ENCODE data around the gene RASD1.

Gene RASD1

DNA sequence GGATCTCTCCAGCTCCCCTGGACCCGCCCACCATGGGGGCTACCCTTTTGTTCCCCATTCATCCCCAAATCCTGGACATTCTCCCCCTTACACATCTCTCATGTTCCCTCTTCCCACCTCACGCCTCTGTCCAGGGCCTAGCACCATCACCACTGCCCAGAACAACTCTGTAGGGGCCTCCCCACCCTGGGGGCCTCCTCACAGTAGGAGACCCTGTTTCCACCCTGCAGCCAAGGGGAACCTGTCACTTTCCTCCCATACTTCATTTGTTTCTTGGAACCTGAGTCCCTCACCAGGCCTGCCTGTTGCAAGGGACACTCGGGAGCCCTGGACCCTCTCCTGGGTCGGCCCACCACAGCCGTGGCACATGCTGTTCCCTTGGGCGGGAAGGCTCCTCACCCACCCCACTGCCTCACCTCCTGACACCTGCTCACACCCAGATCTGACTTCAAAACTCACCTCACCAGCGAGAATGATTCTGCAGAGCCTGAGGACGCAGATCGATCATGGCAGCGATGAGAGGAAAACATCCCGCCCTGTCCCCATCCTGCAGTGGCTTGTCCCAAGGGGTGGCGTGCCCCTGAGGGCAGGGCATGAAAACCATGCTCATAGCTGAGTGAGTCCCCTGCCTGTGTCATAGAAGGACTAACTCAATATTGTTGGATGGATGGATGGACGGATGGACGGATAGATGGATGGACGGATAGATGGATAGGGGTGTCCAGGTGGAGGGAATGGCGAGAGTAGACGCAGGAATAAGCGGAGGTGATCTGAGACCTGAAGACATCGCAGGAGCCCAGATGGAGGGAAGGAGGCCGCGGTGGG lies 6.8 kb upstream of the RASD1 start:
- no peak for ATAC-seq (replicated peaks)
- H3K36me3 Mint-ChIP-seq (ENCODE audit: insufficient read depth), result no peaks in the 10 kb centered on the region
- DNase-seq, result no peak
- H3K4me3 Mint-ChIP-seq, result peak overlapping the region in 1 of 2 donors; percentile 1
- no peaks in the 10 kb centered on the region for H3K9me3 Mint-ChIP-seq
- peaks cover 16 to 21% of the 10 kb centered on the region in 2 donors for H3K27me3 Mint-ChIP-seq
- H3K4me1 Mint-ChIP-seq (ENCODE audit: low read depth in 2 of 2), result no peaks in the 10 kb centered on the region
- peak overlapping the region in 1 of 2 donors; percentile 6 for H3K27ac Mint-ChIP-seq

DNA sequence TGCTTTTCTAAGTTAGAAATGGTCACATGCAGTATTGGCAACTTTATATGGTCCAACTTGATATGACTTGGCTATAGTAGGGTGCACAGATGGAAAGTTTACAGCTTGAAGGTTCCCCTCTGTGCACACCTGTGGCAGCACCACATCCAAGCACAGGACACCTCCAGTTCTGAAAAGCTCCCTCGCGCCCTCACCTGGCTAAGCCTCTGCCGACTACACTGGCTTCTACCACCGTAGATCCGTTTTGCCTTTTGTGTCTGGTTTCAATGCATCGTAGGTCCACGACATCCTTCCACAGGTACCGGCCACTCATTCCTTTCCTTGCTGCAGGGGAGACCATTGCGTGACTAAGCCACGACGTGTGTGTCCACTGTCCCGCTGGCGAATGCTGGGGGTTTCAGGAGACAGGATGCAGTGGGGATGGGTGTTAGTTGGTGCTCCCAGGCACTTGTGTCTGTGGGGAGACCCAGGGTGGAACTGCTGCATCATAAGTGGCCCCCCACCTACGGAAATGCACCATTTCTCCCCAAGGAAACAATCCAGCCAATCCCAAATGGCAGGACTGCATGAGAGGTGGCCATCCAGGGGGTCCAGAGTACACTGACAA lies 4.9 kb upstream of the RASD1 start:
- DNase-seq (peak in 1 of 3 experiments; percentile 9), ATAC-seq (replicated peaks) (no peak)

DNA sequence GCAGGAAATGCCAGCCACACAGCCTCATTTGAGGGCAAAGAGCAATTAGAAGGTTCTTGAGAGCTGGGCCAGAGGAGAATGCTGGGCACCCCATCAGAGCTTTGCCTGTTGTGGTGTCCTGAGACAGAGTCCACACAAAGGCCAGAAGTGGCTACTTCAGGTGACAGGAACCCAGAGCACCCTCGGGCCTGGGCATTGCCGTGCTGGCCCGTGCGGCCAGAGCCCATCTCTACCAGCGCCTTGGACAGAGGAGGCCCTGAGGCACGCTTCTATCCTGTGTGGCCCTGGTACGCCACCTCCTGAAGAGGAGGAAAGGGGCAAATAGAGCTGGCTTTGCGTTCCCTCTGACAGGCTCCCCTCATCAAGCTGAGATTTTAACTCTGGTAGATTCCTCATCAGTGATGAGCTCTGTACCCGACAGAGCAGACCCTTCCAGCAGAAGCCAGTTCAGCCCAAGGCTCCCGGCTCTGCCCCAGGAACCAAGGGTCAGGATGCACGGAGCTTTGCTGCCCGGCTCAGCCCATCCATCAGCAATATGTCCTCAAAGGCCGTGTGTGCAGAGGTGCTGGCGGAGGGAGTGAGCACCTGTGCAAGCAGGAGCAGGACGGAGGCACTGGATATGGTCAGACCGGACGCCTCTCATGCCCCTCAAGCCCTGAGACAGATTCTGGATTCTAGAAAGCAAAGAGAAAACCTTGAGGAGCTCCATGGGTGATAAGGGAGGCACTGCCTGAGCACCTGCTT lies 3.4 kb upstream of the RASD1 start:
- H3K27me3 Mint-ChIP-seq, result peaks cover 22 to 30% of the 10 kb centered on the region in 2 donors
- peaks cover 7 to 12% of the 10 kb centered on the region in 2 donors for H3K4me1 Mint-ChIP-seq (ENCODE audit: low read depth in 2 of 2)

More for the DNA sequence above, 4.9 kb upstream of the RASD1 start:
- no peak overlapping the region for H3K27ac Mint-ChIP-seq
- H3K36me3 Mint-ChIP-seq (ENCODE audit: insufficient read depth), result no peaks in the 10 kb centered on the region
- H3K4me1 Mint-ChIP-seq (ENCODE audit: low read depth in 2 of 2), result peaks cover 0 to 5% of the 10 kb centered on the region in 2 donors
- H3K27me3 Mint-ChIP-seq, result peaks cover 16 to 21% of the 10 kb centered on the region in 2 donors
- no peaks in the 10 kb centered on the region for H3K9me3 Mint-ChIP-seq
- no peak overlapping the region for H3K4me3 Mint-ChIP-seq

GRCh38 chr17:17498606-17499301 lies 2.6 kb upstream of the RASD1 start:
- no peaks in the 10 kb centered on the region for H3K9me3 Mint-ChIP-seq
- H3K4me3 Mint-ChIP-seq, result no peak overlapping the region
- peaks cover 7 to 12% of the 10 kb centered on the region in 2 donors for H3K4me1 Mint-ChIP-seq (ENCODE audit: low read depth in 2 of 2)
- peaks cover 22 to 30% of the 10 kb centered on the region in 2 donors for H3K27me3 Mint-ChIP-seq
- ATAC-seq (replicated peaks), result no peak
- no peak for DNase-seq
- H3K36me3 Mint-ChIP-seq (ENCODE audit: insufficient read depth), result peaks cover 4% of the 10 kb centered on the region
- peak overlapping the region in 1 of 2 donors; percentile 60 for H3K27ac Mint-ChIP-seq

More for the DNA sequence above, 3.4 kb upstream of the RASD1 start:
- DNase-seq (no peak), ATAC-seq (replicated peaks) (no peak)
- Mint-ChIP-seq H3K27ac (no peak overlapping the region), H3K9me3 (no peaks in the 10 kb centered on the region), H3K36me3 (ENCODE audit: insufficient read depth) (peaks cover 4% of the 10 kb centered on the region), H3K4me3 (no peak overlapping the region)

DNA sequence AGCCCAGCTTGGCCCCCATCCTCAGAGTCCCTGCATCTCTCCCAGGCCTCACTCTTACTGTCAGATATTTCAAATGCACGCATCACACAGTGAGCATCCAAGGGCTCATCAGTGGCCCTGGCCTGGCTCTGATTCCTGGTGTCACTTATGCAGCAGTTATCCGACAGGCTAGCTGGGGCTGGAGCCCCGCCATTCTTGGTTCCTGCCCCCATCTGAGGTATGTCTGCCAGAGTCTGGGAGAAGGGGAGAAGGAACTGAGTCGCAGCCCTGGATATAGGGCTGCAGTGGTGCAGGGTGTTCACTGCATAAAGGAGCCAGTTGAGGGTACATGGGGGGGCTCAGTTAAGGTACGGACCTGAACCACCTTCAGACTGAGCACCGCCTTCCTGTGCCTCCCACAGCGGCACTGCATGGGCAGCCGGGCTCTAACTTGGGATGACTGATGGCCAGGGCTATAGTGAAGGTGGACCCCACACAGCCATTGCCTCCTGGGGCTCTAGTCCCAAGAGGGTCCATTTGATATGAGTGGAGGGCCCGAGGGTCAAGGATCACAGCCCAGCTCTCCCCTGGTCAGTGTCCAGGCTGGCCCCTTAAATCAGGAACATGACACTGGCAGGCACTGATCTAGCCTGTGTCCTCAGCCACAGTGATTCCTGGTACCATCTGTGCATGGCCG lies 1.8 kb upstream of the RASD1 start:
- no peak for ATAC-seq (replicated peaks)
- peak overlapping the region in 1 of 2 donors; percentile 78 for H3K4me3 Mint-ChIP-seq

GRCh38 chr17:17497065-17497844 lies 1.1 kb upstream of the RASD1 start:
- no peaks in the 10 kb centered on the region for H3K9me3 Mint-ChIP-seq
- H3K4me1 Mint-ChIP-seq (ENCODE audit: low read depth in 2 of 2), result peaks cover 7 to 14% of the 10 kb centered on the region in 2 donors
- peaks cover 10 to 15% of the 10 kb centered on the region in 2 donors for H3K27me3 Mint-ChIP-seq
- H3K4me3 Mint-ChIP-seq, result peak overlapping the region; percentile 78 to 82
- DNase-seq (no peak), ATAC-seq (replicated peaks) (no peak)
- peaks cover 4% of the 10 kb centered on the region for H3K36me3 Mint-ChIP-seq (ENCODE audit: insufficient read depth)
- peak overlapping the region in 1 of 2 donors; percentile 58 for H3K27ac Mint-ChIP-seq

More for the DNA sequence above, 1.8 kb upstream of the RASD1 start:
- H3K36me3 Mint-ChIP-seq (ENCODE audit: insufficient read depth), result peaks cover 4% of the 10 kb centered on the region
- DNase-seq, result no peak
- peak overlapping the region in 1 of 2 donors; percentile 60 for H3K27ac Mint-ChIP-seq
- peaks cover 7 to 12% of the 10 kb centered on the region in 2 donors for H3K4me1 Mint-ChIP-seq (ENCODE audit: low read depth in 2 of 2)
- H3K27me3 Mint-ChIP-seq, result peaks cover 16 to 23% of the 10 kb centered on the region in 2 donors
- H3K9me3 Mint-ChIP-seq, result no peaks in the 10 kb centered on the region

- peaks cover 6 to 9% of the 10 kb centered on the region in 2 donors for H3K27me3 Mint-ChIP-seq
- H3K4me1 Mint-ChIP-seq (ENCODE audit: low read depth in 2 of 2), result peaks cover 7 to 14% of the 10 kb centered on the region in 2 donors
- H3K27ac Mint-ChIP-seq, result peak overlapping the region in 1 of 2 donors; percentile 64
- DNase-seq (peak in 1 of 3 experiments; percentile 15), ATAC-seq (replicated peaks) (peak; percentile 5)
- H3K4me3 Mint-ChIP-seq, result peak overlapping the region; percentile 78 to 82
- H3K9me3 Mint-ChIP-seq, result no peaks in the 10 kb centered on the region
- peaks cover 4% of the 10 kb centered on the region for H3K36me3 Mint-ChIP-seq (ENCODE audit: insufficient read depth)
These were observed 533 bp downstream of the RASD1 start for GRCh38 chr17:17495536-17496188.

DNA sequence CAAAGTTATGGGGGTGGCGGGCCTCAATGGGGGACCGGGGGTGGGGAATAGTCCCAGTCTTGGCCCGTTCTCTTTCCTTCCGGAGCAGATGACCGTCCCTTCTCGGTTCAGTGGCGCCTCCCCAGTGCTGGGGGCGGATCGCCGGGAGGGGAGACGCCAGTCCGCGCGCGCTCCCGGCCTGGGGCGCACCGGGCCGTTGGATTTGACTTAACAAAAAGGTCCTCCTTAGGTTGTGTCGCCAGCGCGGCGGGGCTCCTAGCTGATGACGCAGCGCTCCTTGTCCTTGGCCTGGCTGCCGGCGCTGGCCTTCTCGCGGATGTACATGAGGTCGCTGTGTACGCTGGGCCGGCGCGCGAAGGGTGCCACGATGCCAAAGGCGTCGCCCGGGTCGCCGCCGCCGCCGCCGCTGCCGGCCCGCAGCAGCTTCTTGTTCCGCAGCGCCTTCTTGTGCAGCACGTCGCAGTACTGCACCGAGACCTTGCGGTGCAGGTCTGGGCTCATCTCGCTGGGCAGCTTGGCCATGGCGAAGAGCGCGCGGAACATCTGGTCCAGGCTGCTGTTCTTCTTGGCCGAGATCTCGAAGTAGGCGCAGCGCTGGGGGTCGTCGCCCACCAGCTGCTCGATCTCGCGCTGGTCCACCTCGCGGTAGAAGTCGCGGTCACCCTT lies 1.2 kb downstream of the RASD1 start:
- H3K36me3 Mint-ChIP-seq (ENCODE audit: insufficient read depth), result peaks cover 4% of the 10 kb centered on the region
- H3K27me3 Mint-ChIP-seq, result peaks cover 6 to 9% of the 10 kb centered on the region in 2 donors
- peak overlapping the region; percentile 78 to 82 for H3K4me3 Mint-ChIP-seq
- H3K4me1 Mint-ChIP-seq (ENCODE audit: low read depth in 2 of 2), result peaks cover 7 to 14% of the 10 kb centered on the region in 2 donors
- peak overlapping the region in 1 of 2 donors; percentile 64 for H3K27ac Mint-ChIP-seq
- H3K9me3 Mint-ChIP-seq, result no peaks in the 10 kb centered on the region
- no peak for ATAC-seq (replicated peaks)
- peak in 1 of 3 experiments; percentile 10 for DNase-seq

- Mint-ChIP-seq H3K36me3 (ENCODE audit: insufficient read depth) (peaks cover 6% of the 10 kb centered on the region), H3K27ac (no peak overlapping the region), H3K4me3 (peak overlapping the region; percentile 8 to 34), H3K9me3 (no peaks in the 10 kb centered on the region), H3K4me1 (ENCODE audit: low read depth in 2 of 2) (peaks cover 7 to 14% of the 10 kb centered on the region in 2 donors), H3K27me3 (peaks cover 6 to 9% of the 10 kb centered on the region in 2 donors)
- DNase-seq (no peak), ATAC-seq (replicated peaks) (no peak)
These were observed 1.7 kb downstream of the RASD1 start for GRCh38 chr17:17494499-17494869.

DNA sequence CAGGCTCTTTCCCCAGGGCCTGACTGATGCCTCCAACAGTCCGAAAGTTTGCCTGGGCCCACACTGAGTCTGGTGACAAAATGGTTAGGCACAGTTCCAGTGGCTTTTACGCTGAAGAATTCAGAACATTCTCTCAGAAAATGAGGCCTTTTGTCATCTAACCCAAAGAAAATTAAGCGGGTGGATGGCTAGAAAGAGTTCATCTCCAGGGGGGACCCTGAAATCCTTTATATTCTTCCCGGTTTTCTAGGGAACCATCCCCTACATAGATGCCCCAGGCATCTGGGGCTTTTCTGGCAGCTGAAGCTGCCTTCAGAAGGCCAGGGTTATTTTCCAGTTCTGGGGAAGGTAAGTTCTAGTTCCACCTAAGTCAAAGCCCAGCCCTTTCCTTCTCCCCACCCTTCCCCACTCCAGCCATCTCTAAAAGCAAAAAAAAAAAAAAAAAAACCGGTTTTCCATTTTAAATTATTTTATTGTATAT lies 2.2 kb downstream of the RASD1 start:
- peaks cover 7 to 14% of the 10 kb centered on the region in 2 donors for H3K4me1 Mint-ChIP-seq (ENCODE audit: low read depth in 2 of 2)
- no peak for DNase-seq
- H3K9me3 Mint-ChIP-seq, result no peaks in the 10 kb centered on the region
- H3K4me3 Mint-ChIP-seq, result no peak overlapping the region
- H3K27me3 Mint-ChIP-seq, result peaks cover 6 to 9% of the 10 kb centered on the region in 2 donors
- ATAC-seq (replicated peaks), result no peak
- peaks cover 10% of the 10 kb centered on the region for H3K36me3 Mint-ChIP-seq (ENCODE audit: insufficient read depth)
- H3K27ac Mint-ChIP-seq, result no peak overlapping the region

Data from effector memory CD8-positive, alpha-beta T cell (primary cell).